ENCODE measurements around the gene IL31RA. TPM values are rescaled to one million over a fixed set of nuclear protein-coding genes. Genes with fewer than 3 reads are reported as not detected.

Gene IL31RA
- total RNA-seq, 1 experiment from 2014 or later, result 3.2 TPM

DNA sequence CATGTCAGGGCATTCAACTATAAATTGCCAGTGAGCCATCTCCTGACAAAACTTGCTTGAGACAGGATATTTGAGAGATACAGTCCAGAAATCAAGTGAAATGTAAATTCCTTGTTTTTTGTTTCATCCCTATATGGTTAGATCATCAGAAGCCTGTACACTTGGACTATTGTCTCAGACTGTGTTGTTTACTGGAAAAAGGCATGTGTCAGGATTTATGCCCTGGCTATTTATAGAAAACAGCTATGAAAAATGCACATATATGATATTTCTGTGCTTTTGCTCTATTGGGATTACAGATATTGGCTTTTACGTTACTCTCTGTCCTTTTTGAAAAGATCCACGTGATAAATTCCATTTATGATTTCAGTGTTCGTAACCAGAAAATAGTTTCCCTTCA lies 44.2 kb downstream of the IL31RA start:
- TF ChIP-seq, protein P1, sequence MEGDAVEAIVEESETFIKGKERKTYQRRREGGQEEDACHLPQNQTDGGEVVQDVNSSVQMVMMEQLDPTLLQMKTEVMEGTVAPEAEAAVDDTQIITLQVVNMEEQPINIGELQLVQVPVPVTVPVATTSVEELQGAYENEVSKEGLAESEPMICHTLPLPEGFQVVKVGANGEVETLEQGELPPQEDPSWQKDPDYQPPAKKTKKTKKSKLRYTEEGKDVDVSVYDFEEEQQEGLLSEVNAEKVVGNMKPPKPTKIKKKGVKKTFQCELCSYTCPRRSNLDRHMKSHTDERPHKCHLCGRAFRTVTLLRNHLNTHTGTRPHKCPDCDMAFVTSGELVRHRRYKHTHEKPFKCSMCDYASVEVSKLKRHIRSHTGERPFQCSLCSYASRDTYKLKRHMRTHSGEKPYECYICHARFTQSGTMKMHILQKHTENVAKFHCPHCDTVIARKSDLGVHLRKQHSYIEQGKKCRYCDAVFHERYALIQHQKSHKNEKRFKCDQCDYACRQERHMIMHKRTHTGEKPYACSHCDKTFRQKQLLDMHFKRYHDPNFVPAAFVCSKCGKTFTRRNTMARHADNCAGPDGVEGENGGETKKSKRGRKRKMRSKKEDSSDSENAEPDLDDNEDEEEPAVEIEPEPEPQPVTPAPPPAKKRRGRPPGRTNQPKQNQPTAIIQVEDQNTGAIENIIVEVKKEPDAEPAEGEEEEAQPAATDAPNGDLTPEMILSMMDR (IDR thresholded peaks at IDR 0.05; ENCODE audit: unreplicated experiment), result no peak
- CTCF ChIA-PET, result no interaction called here
- no TSS peak for BruUV-seq (replicated peaks)
- intact Hi-C loops (cut with micrococcal nuclease; ENCODE audit: unreplicated experiment), result no loop called here
- no peak overlapping the region for H3K27ac Mint-ChIP-seq (ENCODE audit: unreplicated experiment)
- H3K4me3 Mint-ChIP-seq (ENCODE audit: low read depth, unreplicated experiment), result no peak overlapping the region
- H3K4me1 Mint-ChIP-seq (ENCODE audit: low read depth, unreplicated experiment), result no peaks in the 10 kb centered on the region
- H3K27me3 Mint-ChIP-seq (ENCODE audit: unreplicated experiment), result no peaks in the 10 kb centered on the region
- H3K9me3 Mint-ChIP-seq (ENCODE audit: low read depth, unreplicated experiment), result no peaks in the 10 kb centered on the region
- H3K36me3 Mint-ChIP-seq (ENCODE audit: insufficient read depth, unreplicated experiment), result no peaks in the 10 kb centered on the region
- DNase-seq, result no peak

DNA sequence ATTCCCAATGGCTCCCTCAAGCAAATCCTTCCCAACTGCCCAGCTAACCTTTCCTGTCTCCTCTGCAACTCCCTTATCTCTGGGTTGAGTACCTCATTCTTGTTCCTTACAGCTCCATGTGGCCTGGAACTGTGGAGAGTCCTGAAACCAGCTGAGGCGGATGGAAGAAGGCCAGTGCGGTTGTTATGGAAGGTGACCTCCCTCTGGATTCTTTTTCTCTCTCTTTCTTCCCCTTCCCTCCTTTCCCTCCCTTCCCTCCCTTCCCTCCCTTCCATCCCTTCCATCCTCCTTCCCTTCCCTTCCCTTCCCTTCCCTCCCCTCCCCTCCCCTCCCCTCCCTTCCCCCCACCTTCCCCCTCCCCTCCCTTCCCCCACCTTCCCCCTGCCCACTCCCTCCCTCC lies 45.1 kb downstream of the IL31RA start:
- H3K4me3 Mint-ChIP-seq (ENCODE audit: low read depth, unreplicated experiment), result no peak overlapping the region
- H3K27me3 Mint-ChIP-seq (ENCODE audit: unreplicated experiment), result no peaks in the 10 kb centered on the region
- no peaks in the 10 kb centered on the region for H3K9me3 Mint-ChIP-seq (ENCODE audit: low read depth, unreplicated experiment)
- H3K4me1 Mint-ChIP-seq (ENCODE audit: low read depth, unreplicated experiment), result no peaks in the 10 kb centered on the region
- no TSS peak for BruUV-seq (replicated peaks)
- H3K36me3 Mint-ChIP-seq (ENCODE audit: insufficient read depth, unreplicated experiment), result no peaks in the 10 kb centered on the region
- intact Hi-C loops (cut with micrococcal nuclease; ENCODE audit: unreplicated experiment), result no loop called here
- TF ChIP-seq, protein P1 (IDR thresholded peaks at IDR 0.05; ENCODE audit: unreplicated experiment), result no peak
- no peak overlapping the region for H3K27ac Mint-ChIP-seq (ENCODE audit: unreplicated experiment)
- no peak for DNase-seq
- CTCF ChIA-PET, result interaction anchor here (0.7 kb wide), 1 partner anchor 430 kb away, joined by 3 read pairs; no protein-coding TSS in a partner anchor

DNA sequence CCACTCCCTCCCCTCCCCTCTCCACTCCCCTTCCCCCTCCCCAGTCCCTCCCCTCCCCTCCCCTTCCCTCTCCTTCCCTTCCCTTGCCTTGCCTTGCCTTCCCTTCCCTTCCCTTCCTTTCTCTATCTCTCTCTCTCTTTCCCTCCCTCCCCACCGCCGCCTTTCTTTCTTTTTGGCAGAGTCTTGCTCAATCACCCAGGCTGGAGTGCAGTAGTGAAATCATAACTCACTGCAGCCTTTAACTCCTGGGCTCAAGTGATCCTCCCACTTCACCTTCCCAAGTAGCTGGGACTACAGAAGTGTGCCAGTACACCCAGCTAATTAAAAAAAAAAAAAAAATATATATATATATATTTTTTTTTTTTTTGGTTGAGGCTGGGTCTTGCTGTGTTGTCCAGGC lies 45.5 kb downstream of the IL31RA start:
- Mint-ChIP-seq H3K4me3 (ENCODE audit: low read depth, unreplicated experiment) (no peak overlapping the region), H3K27ac (ENCODE audit: unreplicated experiment) (no peak overlapping the region), H3K9me3 (ENCODE audit: low read depth, unreplicated experiment) (no peaks in the 10 kb centered on the region), H3K4me1 (ENCODE audit: low read depth, unreplicated experiment) (no peaks in the 10 kb centered on the region), H3K36me3 (ENCODE audit: insufficient read depth, unreplicated experiment) (no peaks in the 10 kb centered on the region), H3K27me3 (ENCODE audit: unreplicated experiment) (no peaks in the 10 kb centered on the region)
- TF ChIP-seq, protein P1 (IDR thresholded peaks at IDR 0.05; ENCODE audit: unreplicated experiment), result no peak
- DNase-seq, result no peak
- intact Hi-C loops (cut with micrococcal nuclease; ENCODE audit: unreplicated experiment), result no loop called here
- no TSS peak for BruUV-seq (replicated peaks)
- CTCF ChIA-PET, result interaction anchor here (0.7 kb wide), 1 partner anchor 430 kb away, joined by 3 read pairs; no protein-coding TSS in a partner anchor

DNA sequence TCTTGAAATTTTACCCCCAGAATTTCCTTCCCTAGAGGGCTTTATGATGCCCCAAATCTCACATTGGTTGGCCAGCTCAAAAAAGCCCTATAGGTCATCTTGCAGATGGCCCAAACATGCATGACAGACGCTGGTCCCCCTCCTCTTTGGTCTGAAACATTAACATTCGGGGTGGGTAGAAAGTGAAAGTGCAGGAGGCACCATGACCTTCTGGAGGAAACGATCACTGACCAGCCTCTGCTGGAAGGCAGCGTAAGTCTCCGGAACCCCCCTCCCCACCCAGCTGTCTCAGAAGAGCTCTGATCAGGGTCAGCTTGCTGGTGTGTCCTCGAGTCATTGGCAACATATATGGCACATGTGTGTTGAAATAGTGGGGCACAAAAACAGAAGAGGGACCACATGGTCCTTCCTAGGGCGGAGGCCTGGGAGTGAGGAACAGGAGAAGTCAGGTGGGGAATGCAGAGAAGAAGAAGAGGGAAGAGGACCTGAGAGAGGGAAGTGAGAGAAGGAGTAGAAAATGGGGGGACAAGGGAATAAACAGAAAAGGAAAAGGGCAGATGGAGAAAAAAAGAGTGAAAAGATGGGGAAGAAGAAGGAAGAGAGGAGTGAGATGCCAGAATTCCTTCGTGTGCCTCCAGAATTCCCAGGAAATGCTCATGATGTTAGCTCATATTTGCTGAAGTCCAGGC lies 46.2 kb downstream of the IL31RA start:
- intact Hi-C loops (cut with micrococcal nuclease; ENCODE audit: unreplicated experiment), result no loop called here
- TF ChIP-seq, protein P1 (IDR thresholded peaks at IDR 0.05; ENCODE audit: unreplicated experiment), result no peak
- Mint-ChIP-seq H3K27ac (ENCODE audit: unreplicated experiment) (no peak overlapping the region), H3K4me1 (ENCODE audit: low read depth, unreplicated experiment) (no peaks in the 10 kb centered on the region), H3K36me3 (ENCODE audit: insufficient read depth, unreplicated experiment) (no peaks in the 10 kb centered on the region), H3K27me3 (ENCODE audit: unreplicated experiment) (no peaks in the 10 kb centered on the region), H3K4me3 (ENCODE audit: low read depth, unreplicated experiment) (no peak overlapping the region), H3K9me3 (ENCODE audit: low read depth, unreplicated experiment) (no peaks in the 10 kb centered on the region)
- no TSS peak for BruUV-seq (replicated peaks)
- DNase-seq, result no peak
- CTCF ChIA-PET, result no interaction called here

Measured in Calu3 (cell line).